ENCODE data around the gene EID1.

DNA sequence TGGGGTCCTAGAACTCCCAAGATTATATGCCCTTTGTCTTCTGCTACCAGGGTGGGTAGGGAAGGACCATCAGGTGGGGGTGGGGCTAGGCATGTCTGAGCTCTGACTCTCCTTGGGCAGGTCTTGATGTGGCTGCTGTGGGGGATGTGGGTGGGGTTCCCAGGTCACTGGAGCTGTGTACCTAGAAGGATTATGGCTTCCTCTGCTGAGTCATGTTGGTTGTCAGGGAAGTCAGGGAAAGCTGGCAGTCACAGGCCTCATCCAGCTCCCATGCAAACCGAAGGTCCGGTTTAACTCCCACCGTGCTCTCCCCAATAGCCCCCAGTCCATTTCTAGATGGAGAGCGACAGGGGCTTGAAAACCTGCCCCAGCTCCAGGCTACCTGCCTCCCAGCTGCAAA is 35.2 kb downstream of the EID1 start:
- TF ChIP-seq EP300 (IDR thresholded peaks at IDR 0.05) (no peak), POLR2A (IDR thresholded peaks at IDR 0.05) (no peak)
- TF ChIP-seq, protein P1, sequence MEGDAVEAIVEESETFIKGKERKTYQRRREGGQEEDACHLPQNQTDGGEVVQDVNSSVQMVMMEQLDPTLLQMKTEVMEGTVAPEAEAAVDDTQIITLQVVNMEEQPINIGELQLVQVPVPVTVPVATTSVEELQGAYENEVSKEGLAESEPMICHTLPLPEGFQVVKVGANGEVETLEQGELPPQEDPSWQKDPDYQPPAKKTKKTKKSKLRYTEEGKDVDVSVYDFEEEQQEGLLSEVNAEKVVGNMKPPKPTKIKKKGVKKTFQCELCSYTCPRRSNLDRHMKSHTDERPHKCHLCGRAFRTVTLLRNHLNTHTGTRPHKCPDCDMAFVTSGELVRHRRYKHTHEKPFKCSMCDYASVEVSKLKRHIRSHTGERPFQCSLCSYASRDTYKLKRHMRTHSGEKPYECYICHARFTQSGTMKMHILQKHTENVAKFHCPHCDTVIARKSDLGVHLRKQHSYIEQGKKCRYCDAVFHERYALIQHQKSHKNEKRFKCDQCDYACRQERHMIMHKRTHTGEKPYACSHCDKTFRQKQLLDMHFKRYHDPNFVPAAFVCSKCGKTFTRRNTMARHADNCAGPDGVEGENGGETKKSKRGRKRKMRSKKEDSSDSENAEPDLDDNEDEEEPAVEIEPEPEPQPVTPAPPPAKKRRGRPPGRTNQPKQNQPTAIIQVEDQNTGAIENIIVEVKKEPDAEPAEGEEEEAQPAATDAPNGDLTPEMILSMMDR (IDR thresholded peaks at IDR 0.05): no peak
